Spleen (tissue), 11 donors: ENCODE measurements around the gene P2RY6. TPM values are rescaled to one million over a fixed set of nuclear protein-coding genes. Genes with fewer than 3 reads are reported as not detected.

Source experiments
- DNase-seq: peaks from one replicate; pipeline ENCODE4 v3.0.0-alpha.2; 2020
- H3K27ac ChIP-seq, 8 donors: fragments of 200-600 bp; sonication (generic) in 7 of 8; 1 replicate in 4 of 8; 2 replicates in 4 of 8; pipeline versions ENCODE4 v1.5.0 to v1.8.0; 2016 to 2021; ENCODE audit warnings: inconsistent platforms in 4 of 8, mild to moderate bottlenecking in 4 of 8, moderate library complexity in 1 of 8
- H3K27me3 ChIP-seq, 7 donors: fragments of 200-600 bp; sonication (generic) in 6 of 7; replicated peaks in 1 of 7; 1 replicate in 4 of 7; 2 replicates in 3 of 7; pipeline versions ENCODE4 v1.5.0 to v1.8.0; 2016 to 2021; ENCODE audit warnings: inconsistent platforms in 3 of 7, mild to moderate bottlenecking in 1 of 7
- H3K36me3 ChIP-seq, 6 donors: fragments of 200-600 bp; sonication (generic) in 5 of 6; 1 replicate in 4 of 6; 2 replicates in 2 of 6; pipeline versions ENCODE4 v1.5.0 to v1.8.0; 2016 to 2021; ENCODE audit warnings: inconsistent platforms in 2 of 6
- H3K4me1 ChIP-seq, 6 donors: fragments of 200-600 bp; sonication (generic) in 5 of 6; 1 replicate in 3 of 6; 2 replicates in 3 of 6; pipeline versions ENCODE4 v1.5.0 to v1.8.0; 2016 to 2021; ENCODE audit warnings: inconsistent platforms in 3 of 6
- H3K4me3 ChIP-seq, 8 donors: fragments of 200-600 bp; sonication (generic) in 7 of 8; 1 replicate in 4 of 8; 2 replicates in 4 of 8; pipeline versions ENCODE4 v1.5.0 to v1.8.0; 2016 to 2021; ENCODE audit warnings: inconsistent platforms in 4 of 8, mild to moderate bottlenecking in 4 of 8, moderate library complexity in 2 of 8
- H3K9me3 ChIP-seq, 8 donors: fragments of 200-600 bp; sonication (generic) in 7 of 8; 1 replicate in 4 of 8; 2 replicates in 4 of 8; pipeline versions ENCODE4 v1.5.0 to v1.8.0; 2016 to 2021; ENCODE audit warnings: inconsistent platforms in 4 of 8
- POLR2A ChIP-seq, 3 donors: fragments of 450-650 bp; IDR thresholded peaks; one replicate each; pipeline ENCODE4 v1.5.1; 2017; ENCODE audit warnings: antibody characterized with exemption in 3 of 3, mild to moderate bottlenecking in 1 of 3
- POLR2AphosphoS5 ChIP-seq, 3 donors: sonication (generic); formaldehyde crosslinking; IDR thresholded peaks; one replicate each; pipeline ENCODE4 v1.5.1; 2017; ENCODE audit warnings: antibody characterized with exemption in 3 of 3
- WGBS, 5 donors: extraction: QIAGEN DNeasy Blood & Tissue Kit in 3 of 5; methylation state at CpG; one replicate each; pipeline versions ENCODE4 v1.1.5 to v1.1.7; 2013 to 2018; 5-methylcytosine and 5-hydroxymethylcytosine counted together
- intact Hi-C: fragments of 100-400 bp; cut with DNase I; formaldehyde crosslinking; loops from one replicate; pipeline ENCODE4 v1.15.0; 2023; ENCODE audit warnings: low total_unique reads
- polyA plus RNA-seq, 3 donors: library from polyadenylated mRNA; stranded (reverse); fragments of 200-250 nt; gene quantifications; one replicate each; pipeline ENCODE4 v1.2.1, GENCODE V29; 2013
- total RNA-seq, 7 donors: library from RNA; depleted of rRNA in 3 of 7; stranded (reverse); fragments of >200 nt in 3 of 7; fragmentation: NEBNext Ultra II Directional in 4 of 7; extraction: Animal tissue kit (Norgen Biotek cat#: 25700) in 4 of 7; gene quantifications; one replicate each; pipeline versions ENCODE4 v1.1.0 to v1.2.1, GENCODE V29; 2016 to 2021
- TF ChIP-seq, protein P1 (sequence below), 11 experiments: fragments of 200-600 bp in 7 of 11; fragments of 450-650 bp in 4 of 11; sonication (generic) in 4 of 11; IDR thresholded peaks in 8 of 11; conservative IDR thresholded peaks in 3 of 11; 1 replicate in 7 of 11; 2 replicates in 4 of 11; pipeline versions ENCODE4 v1.4.0 to v1.8.0; 2016 to 2021; ENCODE audit warnings: antibody characterized with exemption in 11 of 11, inconsistent platforms in 4 of 11, mild to moderate bottlenecking in 1 of 11
- donor health status: healthy with polysubstance abuse.
- donor health status: DM: no; HTN: no; CAD: no; lungs with moderate emphysema.
- donor health status: DM: no; HTN: no; CAD: no.
- donor health status: Bipolar disorder and iron deficiency.
- donor health status: healthy.
- donor health status: DM: no; HTN: no; CAD: no.
- donor health status: DM: yes; HTN: yes; CAD: no.

The P2RY6 gene
- total and polyA plus RNA-seq, 10 donors: 8.2 to 109 (median 56.9) TPM

DNA sequence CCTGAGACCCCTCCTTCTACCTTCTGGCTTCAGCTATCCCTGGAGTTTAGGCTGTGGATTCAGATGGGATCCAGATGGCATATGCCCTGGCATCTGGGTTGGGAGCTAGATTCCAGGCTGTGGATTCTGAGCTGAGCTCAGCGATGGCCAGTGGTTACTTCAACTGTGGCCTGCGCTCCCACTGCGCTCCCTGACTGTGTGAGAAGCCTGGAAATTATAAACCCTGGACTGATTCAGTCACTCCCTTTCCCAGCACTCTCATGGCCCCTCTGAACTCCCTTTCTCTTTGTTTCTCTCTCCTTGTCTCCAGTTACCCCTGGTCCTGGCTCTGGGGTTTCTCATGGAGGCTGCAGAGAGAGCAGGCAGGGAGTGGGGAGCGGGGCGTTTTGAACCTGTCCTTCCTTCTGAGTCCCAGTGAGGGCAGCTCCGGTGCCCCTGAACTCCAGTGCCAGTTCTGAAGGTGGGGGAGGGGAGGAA, 40.8 kb downstream of the P2RY6 start:
- Histone ChIP-seq H3K4me3 (peak overlapping the region in 5 of 8 donors; percentile 72 to 86 (median 79)), H3K9me3 (no peaks in the 10 kb centered on the region), H3K27ac (peak overlapping the region in 6 of 8 donors; percentile 38 to 83 (median 62)), H3K4me1 (peaks cover 0 to 98% (median 49%) of the 10 kb centered on the region in 6 donors), H3K36me3 (no peaks in the 10 kb centered on the region), H3K27me3 (peaks cover 0 to 22% (median 12%) of the 10 kb centered on the region in 7 donors)
- TF ChIP-seq, protein P1, sequence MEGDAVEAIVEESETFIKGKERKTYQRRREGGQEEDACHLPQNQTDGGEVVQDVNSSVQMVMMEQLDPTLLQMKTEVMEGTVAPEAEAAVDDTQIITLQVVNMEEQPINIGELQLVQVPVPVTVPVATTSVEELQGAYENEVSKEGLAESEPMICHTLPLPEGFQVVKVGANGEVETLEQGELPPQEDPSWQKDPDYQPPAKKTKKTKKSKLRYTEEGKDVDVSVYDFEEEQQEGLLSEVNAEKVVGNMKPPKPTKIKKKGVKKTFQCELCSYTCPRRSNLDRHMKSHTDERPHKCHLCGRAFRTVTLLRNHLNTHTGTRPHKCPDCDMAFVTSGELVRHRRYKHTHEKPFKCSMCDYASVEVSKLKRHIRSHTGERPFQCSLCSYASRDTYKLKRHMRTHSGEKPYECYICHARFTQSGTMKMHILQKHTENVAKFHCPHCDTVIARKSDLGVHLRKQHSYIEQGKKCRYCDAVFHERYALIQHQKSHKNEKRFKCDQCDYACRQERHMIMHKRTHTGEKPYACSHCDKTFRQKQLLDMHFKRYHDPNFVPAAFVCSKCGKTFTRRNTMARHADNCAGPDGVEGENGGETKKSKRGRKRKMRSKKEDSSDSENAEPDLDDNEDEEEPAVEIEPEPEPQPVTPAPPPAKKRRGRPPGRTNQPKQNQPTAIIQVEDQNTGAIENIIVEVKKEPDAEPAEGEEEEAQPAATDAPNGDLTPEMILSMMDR (IDR thresholded peaks at IDR 0.05 in 8 of 11, conservative IDR thresholded peaks at IDR 0.05 in 3 of 11): no peak
- TF ChIP-seq POLR2AphosphoS5 (IDR thresholded peaks at IDR 0.05) (no peak), POLR2A (IDR thresholded peaks at IDR 0.05) (no peak)
- WGBS, 5 donors: 57 to 83% (median 75%) methylated on average over 6 of the region's 6 CpGs
- DNase-seq: no peak
- intact Hi-C loops: no loop called here

GRCh38 chr11:73313652-73314051, 41.5 kb downstream of the P2RY6 start:
- no peaks in the 10 kb centered on the region for H3K9me3 ChIP-seq
- WGBS, 5 donors: 27 to 47% (median 33%) methylated on average over 1 of the region's 1 CpG; no CpG with 5 or more reads in 1 of the 5 donors
- no peaks in the 10 kb centered on the region for H3K36me3 ChIP-seq
- intact Hi-C loops: no loop called here
- peaks cover 0 to 98% (median 45%) of the 10 kb centered on the region in 6 donors for H3K4me1 ChIP-seq
- peak overlapping the region in 7 of 8 donors; percentile 38 to 83 (median 55) for H3K27ac ChIP-seq
- no peak for DNase-seq
- H3K4me3 ChIP-seq: peak overlapping the region in 5 of 8 donors; percentile 10 to 86 (median 74)
- H3K27me3 ChIP-seq: peaks cover 0 to 14% (median 5%) of the 10 kb centered on the region in 7 donors
- TF ChIP-seq, protein P1 (IDR thresholded peaks at IDR 0.05 in 8 of 11, conservative IDR thresholded peaks at IDR 0.05 in 3 of 11): no peak
- TF ChIP-seq POLR2AphosphoS5 (IDR thresholded peaks at IDR 0.05) (no peak), POLR2A (IDR thresholded peaks at IDR 0.05) (no peak)

DNA sequence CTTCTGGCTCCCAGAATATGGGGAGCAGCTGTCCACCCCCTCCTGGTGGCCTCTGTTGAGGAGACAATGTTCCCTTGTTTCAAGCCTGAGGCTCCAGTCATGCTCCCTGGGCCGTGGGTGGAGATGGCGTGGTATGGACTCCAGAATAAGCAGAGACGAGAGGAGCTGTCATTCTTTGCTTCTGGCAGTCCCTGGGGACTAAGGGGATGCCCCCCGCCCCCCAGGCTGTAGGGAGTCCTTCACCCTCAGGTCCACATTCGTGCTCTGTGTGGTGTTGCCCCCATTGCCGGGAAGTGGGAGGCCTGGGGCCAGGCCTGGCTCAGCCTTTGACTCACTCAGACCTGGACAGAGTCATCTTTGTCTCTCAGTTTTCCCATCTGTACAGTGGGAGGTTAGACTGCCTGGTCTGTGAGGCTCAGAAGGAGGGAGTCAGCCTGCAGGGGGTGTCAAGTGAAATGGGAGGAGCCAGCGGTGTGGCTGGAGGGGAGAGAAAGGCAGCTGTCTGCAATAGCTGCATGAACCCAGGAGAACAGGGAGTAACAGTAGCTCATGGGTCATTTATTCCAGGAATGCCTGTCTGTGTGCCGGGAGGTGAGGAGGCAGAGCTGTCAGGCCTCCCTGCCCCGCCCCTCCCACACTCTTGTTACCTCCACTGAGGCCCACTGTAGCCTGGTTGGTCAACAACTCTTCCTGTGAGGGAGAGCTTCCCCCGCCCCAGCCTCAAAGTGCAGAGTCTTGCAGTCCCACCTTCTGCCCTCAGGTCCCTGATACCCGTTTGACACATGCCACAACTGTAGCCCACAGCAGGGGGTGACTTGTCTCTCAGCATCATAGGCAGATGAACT, 42.2 kb downstream of the P2RY6 start:
- TF ChIP-seq, protein P1 (IDR thresholded peaks at IDR 0.05 in 8 of 11, conservative IDR thresholded peaks at IDR 0.05 in 3 of 11): no peak
- TF ChIP-seq POLR2AphosphoS5 (IDR thresholded peaks at IDR 0.05) (peak in 1 of 3 donors; percentile 13), POLR2A (IDR thresholded peaks at IDR 0.05) (no peak)
- Histone ChIP-seq H3K36me3 (no peaks in the 10 kb centered on the region), H3K9me3 (no peaks in the 10 kb centered on the region), H3K27me3 (peaks cover 0 to 7% (median 0%) of the 10 kb centered on the region in 7 donors), H3K27ac (peak overlapping the region in 7 of 8 donors; percentile 38 to 83 (median 55)), H3K4me3 (peak overlapping the region in 3 of 8 donors; percentile 10 to 85 (median 74)), H3K4me1 (peaks cover 0 to 96% (median 38%) of the 10 kb centered on the region in 6 donors)
- no peak for DNase-seq
- intact Hi-C loops: no loop called here
- WGBS, 5 donors: 58 to 68% (median 65%) methylated on average over 8 to 11 of the region's 11 CpGs
